PC-3 (cell line): ENCODE results near the gene AUTS2. TPM values are rescaled to one million over a fixed set of nuclear protein-coding genes. Genes with fewer than 3 reads are reported as not detected.

Source experiments
- ATAC-seq: fragments of 200-7000 bp; cut with Tn5 transposase; 2 replicates; pipeline ENCODE4 v1.9.1; 2020; ENCODE audit warnings: mild to moderate bottlenecking, moderate library complexity
- BruUV-seq: library from RNA; stranded (reverse); fragments of 400-500 nt; replicated peaks from 2 replicates; lab custom pipeline; 2021; lab: Mats Ljungman, UMichigan
- CTCF ChIA-PET: fragments of 300-600 bp; sonication (Branson Sonifier 250); formaldehyde crosslinking; loops from one replicate; lab custom pipeline; 2022; ENCODE audit warnings: antibody characterized with exemption; lab: Charles Lee
- POLR2A ChIA-PET: fragments of 300-600 bp; sonication (Branson Sonifier 250); formaldehyde crosslinking; loops from one replicate; lab custom pipeline; 2022; ENCODE audit warnings: antibody characterized with exemption; ENCODE audit not compliant: unreplicated experiment; lab: Charles Lee
- DNase-seq: peaks from one replicate; pipeline ENCODE4 v3.0.0-alpha.2; 2015
- H2AFZ ChIP-seq: fragments of 300-600 bp; sonication (generic); 2 replicates; pipeline ENCODE4 v1.6.0; 2016; ENCODE audit warnings: antibody characterized with exemption, low read length
- H3F3A ChIP-seq: fragments of 300-600 bp; sonication (generic); one replicate; pipeline ENCODE4 v1.6.0; 2017; ENCODE audit warnings: antibody characterized with exemption, low read length, control low read depth, mild to moderate bottlenecking; ENCODE audit not compliant: unreplicated experiment
- H3K27ac ChIP-seq: fragments of 300-600 bp; sonication (generic); 2 replicates; pipeline ENCODE4 v1.5.1; 2016; ENCODE audit warnings: mild to moderate bottlenecking, low read length
- H3K27me3 ChIP-seq: fragments of 300-600 bp; sonication (generic); 2 replicates; pipeline ENCODE4 v1.6.1; 2016; ENCODE audit warnings: low read length, mixed read lengths
- H3K36me3 ChIP-seq: fragments of 300-600 bp; sonication (generic); 2 replicates; pipeline ENCODE4 v1.6.1; 2016; ENCODE audit warnings: low read depth, mixed run types, low read length, mixed read lengths
- H3K4me1 ChIP-seq: fragments of 300-600 bp; sonication (generic); 2 replicates; pipeline ENCODE4 v1.5.1; 2016; ENCODE audit warnings: low read length; ENCODE audit not compliant: insufficient read depth
- H3K4me2 ChIP-seq: fragments of 300-600 bp; sonication (generic); 2 replicates; pipeline ENCODE4 v1.6.0; 2016; ENCODE audit warnings: low read length
- H3K4me3 ChIP-seq: fragments of 300-600 bp; sonication (generic); 2 replicates; pipeline ENCODE4 v1.5.1; 2016; ENCODE audit warnings: mild to moderate bottlenecking, low read length, mixed read lengths
- H3K79me2 ChIP-seq: fragments of 300-600 bp; sonication (generic); 2 replicates; pipeline ENCODE4 v1.6.1; 2017; ENCODE audit warnings: low read length, mixed read lengths
- H3K9ac ChIP-seq: fragments of 300-600 bp; sonication (generic); 2 replicates; pipeline ENCODE4 v1.6.0; 2016; ENCODE audit warnings: mild to moderate bottlenecking, low read length
- H3K9me2 ChIP-seq: fragments of 300-600 bp; sonication (generic); replicated peaks from 2 replicates; pipeline ENCODE4 v1.6.1; 2016; ENCODE audit warnings: mixed run types, low read length, mixed read lengths
- H3K9me3 ChIP-seq: fragments of 300-600 bp; sonication (generic); 2 replicates; pipeline ENCODE4 v1.6.1; 2016; ENCODE audit warnings: low read length, mixed read lengths
- H4K20me1 ChIP-seq: fragments of 300-600 bp; sonication (generic); 2 replicates; pipeline ENCODE4 v1.6.1; 2016; ENCODE audit warnings: low read length, mixed read lengths
- EZH2 ChIP-seq: fragments of 300-600 bp; sonication (generic); IDR thresholded peaks from one replicate; pipeline ENCODE4 v1.6.1; 2017; ENCODE audit warnings: antibody characterized with exemption, mild to moderate bottlenecking, low read length; ENCODE audit not compliant: unreplicated experiment
- EZH2phosphoT487 ChIP-seq: fragments of 300-600 bp; sonication (generic); IDR thresholded peaks from 2 replicates; pipeline ENCODE4 v1.6.1; 2018; ENCODE audit warnings: mild to moderate bottlenecking, antibody characterized with exemption, low read length, borderline replicate concordance
- intact Hi-C: fragments of 100-400 bp; cut with micrococcal nuclease; formaldehyde crosslinking; loops from 2 replicates; pipeline ENCODE4 v1.9.0; 2023
- total RNA-seq: library from RNA; depleted of rRNA; stranded (reverse); fragments of >200 nt; gene quantifications from 2 replicates; pipeline ENCODE4 v1.2.3, GENCODE V29; 2014
- TF ChIP-seq, protein P1 (sequence below): fragments of 300-600 bp; sonication (generic); conservative IDR thresholded peaks from 2 replicates; pipeline ENCODE4 v1.5.1; 2017; ENCODE audit warnings: antibody characterized with exemption, low read depth, mild to moderate bottlenecking, low read length

The AUTS2 gene
- total RNA-seq, 1 experiment from 2014 or later: not detected

DNA sequence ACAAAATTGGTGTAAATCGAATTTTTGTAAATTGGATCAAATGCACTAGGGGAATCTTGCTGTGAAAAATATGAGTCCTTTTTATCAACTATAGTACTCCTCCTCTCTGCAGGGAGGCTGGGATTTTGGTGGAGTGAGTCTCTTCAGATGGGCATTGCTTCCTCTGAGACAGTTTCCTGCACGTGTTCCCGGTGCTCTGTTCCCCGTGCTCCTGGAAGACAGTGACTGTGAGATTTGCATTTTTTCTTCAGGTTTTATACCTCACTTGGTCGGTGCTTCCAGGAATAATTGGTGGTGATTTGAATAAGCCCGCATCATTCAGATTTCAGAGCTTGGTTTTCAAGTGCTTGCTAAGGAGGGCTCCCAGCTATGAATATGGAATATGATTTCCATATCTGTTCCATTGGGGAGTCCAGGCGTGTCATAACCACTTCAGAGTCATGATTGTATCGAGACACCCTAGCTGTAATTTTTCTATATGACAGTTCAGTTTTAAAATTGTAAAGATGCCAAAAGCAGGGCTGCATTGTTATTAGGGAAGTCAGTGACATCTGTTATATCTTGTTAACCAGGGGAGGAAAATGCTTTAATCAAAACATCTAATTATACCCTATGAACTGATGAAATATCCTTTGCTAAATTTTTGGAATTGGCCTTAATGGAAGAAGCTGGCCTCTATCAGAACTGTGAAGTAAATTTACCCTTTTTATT lies 12.3 kb downstream of the AUTS2 start:
- H3K9me2 ChIP-seq: no peaks in the 10 kb centered on the region
- no peaks in the 10 kb centered on the region for H4K20me1 ChIP-seq
- TF ChIP-seq EZH2phosphoT487 (no peak), EZH2 (no peak)
- TF ChIP-seq, protein P1, sequence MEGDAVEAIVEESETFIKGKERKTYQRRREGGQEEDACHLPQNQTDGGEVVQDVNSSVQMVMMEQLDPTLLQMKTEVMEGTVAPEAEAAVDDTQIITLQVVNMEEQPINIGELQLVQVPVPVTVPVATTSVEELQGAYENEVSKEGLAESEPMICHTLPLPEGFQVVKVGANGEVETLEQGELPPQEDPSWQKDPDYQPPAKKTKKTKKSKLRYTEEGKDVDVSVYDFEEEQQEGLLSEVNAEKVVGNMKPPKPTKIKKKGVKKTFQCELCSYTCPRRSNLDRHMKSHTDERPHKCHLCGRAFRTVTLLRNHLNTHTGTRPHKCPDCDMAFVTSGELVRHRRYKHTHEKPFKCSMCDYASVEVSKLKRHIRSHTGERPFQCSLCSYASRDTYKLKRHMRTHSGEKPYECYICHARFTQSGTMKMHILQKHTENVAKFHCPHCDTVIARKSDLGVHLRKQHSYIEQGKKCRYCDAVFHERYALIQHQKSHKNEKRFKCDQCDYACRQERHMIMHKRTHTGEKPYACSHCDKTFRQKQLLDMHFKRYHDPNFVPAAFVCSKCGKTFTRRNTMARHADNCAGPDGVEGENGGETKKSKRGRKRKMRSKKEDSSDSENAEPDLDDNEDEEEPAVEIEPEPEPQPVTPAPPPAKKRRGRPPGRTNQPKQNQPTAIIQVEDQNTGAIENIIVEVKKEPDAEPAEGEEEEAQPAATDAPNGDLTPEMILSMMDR: no peak
- DNase-seq (no peak), ATAC-seq (no peak)
- H3K4me1 ChIP-seq: no peaks in the 10 kb centered on the region
- no peaks in the 10 kb centered on the region for H3K9me3 ChIP-seq
- no peaks in the 10 kb centered on the region for H3K79me2 ChIP-seq
- CTCF ChIA-PET: no interaction called here
- POLR2A ChIA-PET: no interaction called here
- no peak overlapping the region for H3K4me2 ChIP-seq
- H3K36me3 ChIP-seq: no peaks in the 10 kb centered on the region
- H3K27me3 ChIP-seq: no peaks in the 10 kb centered on the region
- BruUV-seq: no TSS peak
- no peak overlapping the region for H2AFZ ChIP-seq
- no peak overlapping the region for H3K4me3 ChIP-seq
- intact Hi-C loops: no loop called here
- H3K27ac ChIP-seq: no peak overlapping the region
- no peak overlapping the region for H3K9ac ChIP-seq
- H3F3A ChIP-seq: no peaks in the 10 kb centered on the region

DNA sequence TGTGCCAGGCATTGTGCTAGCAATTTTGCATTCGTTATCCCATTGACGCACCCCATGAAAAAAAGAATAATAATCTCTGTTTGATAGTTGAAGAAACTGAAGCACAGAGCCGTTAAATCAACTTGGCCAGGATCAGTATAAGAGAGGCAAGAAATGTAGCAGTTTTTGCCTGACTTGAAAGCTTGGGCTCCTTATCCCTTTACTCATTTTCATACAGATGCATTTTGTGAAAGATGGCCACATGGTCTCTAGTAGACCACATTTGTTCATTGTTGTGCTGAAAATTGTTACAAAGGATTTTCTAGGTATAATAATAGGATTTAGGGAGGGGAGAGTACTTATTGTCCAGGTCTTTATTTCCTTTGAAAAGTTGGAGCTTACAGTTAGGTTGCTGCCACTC lies 14.7 kb downstream of the AUTS2 start:
- DNase-seq: no peak
- CTCF ChIA-PET: no interaction called here
- TF ChIP-seq, protein P1: no peak
- TF ChIP-seq EZH2phosphoT487: no peak
- no peak for TF ChIP-seq EZH2
- H2AFZ ChIP-seq: no peak overlapping the region
- no peak overlapping the region for H3K9ac ChIP-seq
- no peak overlapping the region for H3K4me2 ChIP-seq
- ATAC-seq: no peak
- H4K20me1 ChIP-seq: no peaks in the 10 kb centered on the region
- intact Hi-C loops: no loop called here
- no peaks in the 10 kb centered on the region for H3F3A ChIP-seq
- no peaks in the 10 kb centered on the region for H3K4me1 ChIP-seq
- BruUV-seq: no TSS peak
- H3K9me3 ChIP-seq: no peaks in the 10 kb centered on the region
- H3K27ac ChIP-seq: no peak overlapping the region
- H3K4me3 ChIP-seq: no peak overlapping the region
- no peaks in the 10 kb centered on the region for H3K9me2 ChIP-seq
- H3K79me2 ChIP-seq: no peaks in the 10 kb centered on the region
- no peaks in the 10 kb centered on the region for H3K36me3 ChIP-seq
- no peaks in the 10 kb centered on the region for H3K27me3 ChIP-seq
- POLR2A ChIA-PET: no interaction called here

DNA sequence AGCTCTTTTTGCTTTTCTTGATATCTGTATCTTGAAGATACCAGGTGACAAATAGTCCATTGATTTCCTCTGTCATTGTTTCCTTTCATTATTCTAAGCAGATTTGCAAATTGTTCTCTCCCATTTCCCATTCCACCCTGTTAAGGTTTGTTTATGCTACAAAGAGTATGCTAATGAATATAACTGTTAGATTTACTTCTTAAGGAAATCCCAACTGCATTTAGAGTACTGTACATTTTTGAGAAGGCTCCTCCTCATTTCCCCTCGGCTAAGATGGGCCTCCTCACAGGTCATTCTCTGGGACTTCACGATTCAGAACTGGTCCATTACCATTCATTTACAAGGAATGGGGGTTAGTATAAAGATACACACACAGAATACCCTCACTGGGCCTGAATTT lies 15.6 kb downstream of the AUTS2 start:
- Histone ChIP-seq H3K4me2 (no peak overlapping the region), H3K9ac (no peak overlapping the region), H2AFZ (no peak overlapping the region), H3K4me1 (no peaks in the 10 kb centered on the region), H3F3A (no peaks in the 10 kb centered on the region), H3K36me3 (no peaks in the 10 kb centered on the region), H3K79me2 (no peaks in the 10 kb centered on the region), H3K4me3 (no peak overlapping the region), H3K9me2 (no peaks in the 10 kb centered on the region), H3K9me3 (no peaks in the 10 kb centered on the region), H3K27me3 (no peaks in the 10 kb centered on the region), H4K20me1 (no peaks in the 10 kb centered on the region), H3K27ac (no peak overlapping the region)
- intact Hi-C loops: no loop called here
- ChIA-PET POLR2A (no interaction called here), CTCF (no interaction called here)
- no TSS peak for BruUV-seq
- no peak for DNase-seq
- TF ChIP-seq EZH2: no peak
- no peak for TF ChIP-seq EZH2phosphoT487
- TF ChIP-seq, protein P1: no peak
- no peak for ATAC-seq
